Breast epithelium (tissue), 3 donors: ENCODE results near the gene FUT4.

ENCODE experiments used
- POLR2A ChIP-seq: fragments of 450-650 bp; IDR thresholded peaks from one replicate; pipeline ENCODE4 v1.6.1; 2016; ENCODE audit warnings: antibody characterized with exemption, mild to moderate bottlenecking, moderate library complexity
- POLR2AphosphoS5 ChIP-seq, 3 donors: sonication (generic); formaldehyde crosslinking; IDR thresholded peaks; one replicate each; pipeline ENCODE4 v1.6.1; 2017; ENCODE audit warnings: antibody characterized with exemption in 3 of 3

- TF ChIP-seq POLR2A (no peak), POLR2AphosphoS5 (IDR thresholded peaks at IDR 0.05) (no peak)
Observed at GRCh38 chr11:94576306-94576705, 32.6 kb downstream of the FUT4 start.
